CD8-positive, alpha-beta memory T cell (primary cell): ENCODE results near the gene CNTN5. TPM values are rescaled to one million over a fixed set of nuclear protein-coding genes. Genes with fewer than 3 reads are reported as not detected.
"Not testable (repeated sequence)": the region's sequence is repeated elsewhere in the genome, so short reads cannot be mapped to it uniquely, and the experiment has no call there.

Source experiments
- CTCF ChIA-PET: fragments of 350-600 bp; sonication (Branson Sonifier 250); formaldehyde crosslinking; loops from one replicate; lab custom pipeline; 2021; ENCODE audit warnings: antibody characterized with exemption; lab: Charles Lee
- POLR2A ChIA-PET: fragments of 350-600 bp; sonication (Branson Sonifier 250); formaldehyde crosslinking; loops from one replicate; lab custom pipeline; 2021; ENCODE audit warnings: antibody characterized with exemption; lab: Charles Lee
- DNase-seq, 5 donors: peaks; one replicate each; pipeline versions ENCODE4 v3.0.0 to v3.0.0-alpha.2; 2020 to 2022; ENCODE audit warnings: mixed read lengths in 1 of 5
- H3K27ac ChIP-seq: one replicate; pipeline ENCODE4 v1.7.0; 2013; ENCODE audit warnings: low read depth, mild to moderate bottlenecking, low read length, moderate library complexity
- H3K27me3 ChIP-seq: 2 replicates; pipeline ENCODE4 v1.7.0; 2013; ENCODE audit warnings: low read length, mild to moderate bottlenecking; ENCODE audit not compliant: insufficient read depth, poor library complexity, severe bottlenecking
- H3K36me3 ChIP-seq: 2 replicates; pipeline ENCODE4 v1.7.0; 2013; ENCODE audit warnings: mild to moderate bottlenecking, low read length, moderate library complexity; ENCODE audit not compliant: insufficient read depth
- H3K4me1 ChIP-seq: 2 replicates; pipeline ENCODE4 v1.7.0; 2013; ENCODE audit warnings: mild to moderate bottlenecking, low read length, moderate library complexity; ENCODE audit not compliant: insufficient read depth
- H3K4me3 ChIP-seq: 2 replicates; pipeline ENCODE4 v1.7.0; 2013; ENCODE audit warnings: mild to moderate bottlenecking, low read length
- H3K9me3 ChIP-seq: 2 replicates; pipeline ENCODE4 v1.7.0; 2013; ENCODE audit warnings: mild to moderate bottlenecking, low read length
- H3K27ac Mint-ChIP-seq, 8 donors: one replicate each; pipeline ENCODE4 v1.8.0; 2020 to 2021; ENCODE audit warnings: mixed read lengths in 8 of 8, mild to moderate bottlenecking in 6 of 8, inconsistent platforms in 3 of 8, moderate library complexity in 3 of 8
- H3K27me3 Mint-ChIP-seq, 2 donors: one replicate each; pipeline ENCODE4 v1.8.0; 2020 to 2021; ENCODE audit warnings: mixed read lengths in 2 of 2, mild to moderate bottlenecking in 1 of 2, moderate library complexity in 1 of 2
- H3K36me3 Mint-ChIP-seq, 3 donors: one replicate each; pipeline ENCODE4 v1.8.0; 2020 to 2021; ENCODE audit warnings: mixed read lengths in 3 of 3, inconsistent platforms in 1 of 3, mild to moderate bottlenecking in 1 of 3
- H3K4me1 Mint-ChIP-seq, 3 donors: one replicate each; pipeline ENCODE4 v1.8.0; 2020 to 2021; ENCODE audit warnings: mixed read lengths in 3 of 3, inconsistent platforms in 1 of 3, mild to moderate bottlenecking in 1 of 3
- H3K4me3 Mint-ChIP-seq, 7 donors: one replicate each; pipeline ENCODE4 v1.8.0; 2020 to 2021; ENCODE audit warnings: mixed read lengths in 7 of 7, mild to moderate bottlenecking in 6 of 7, moderate library complexity in 4 of 7, inconsistent platforms in 2 of 7
- H3K9me3 Mint-ChIP-seq, 5 donors: one replicate each; pipeline ENCODE4 v1.8.0; 2020 to 2022; ENCODE audit warnings: mixed read lengths in 5 of 5, mild to moderate bottlenecking in 3 of 5, moderate library complexity in 2 of 5, inconsistent platforms in 1 of 5
- polyA plus RNA-seq: library from polyadenylated mRNA; unstranded; fragments of 300-500 nt; fragmentation: Illumina TruSeq; gene quantifications from one replicate; pipeline ENCODE4 v1.2.3, GENCODE V29; 2021
- total RNA-seq, 2 experiments: library from RNA; stranded (reverse); gene quantifications; one replicate each; pipeline ENCODE4 v1.2.3, GENCODE V29; 2021

The CNTN5 gene
- total and polyA plus RNA-seq, 3 experiments from 2014 or later, result not detected

DNA sequence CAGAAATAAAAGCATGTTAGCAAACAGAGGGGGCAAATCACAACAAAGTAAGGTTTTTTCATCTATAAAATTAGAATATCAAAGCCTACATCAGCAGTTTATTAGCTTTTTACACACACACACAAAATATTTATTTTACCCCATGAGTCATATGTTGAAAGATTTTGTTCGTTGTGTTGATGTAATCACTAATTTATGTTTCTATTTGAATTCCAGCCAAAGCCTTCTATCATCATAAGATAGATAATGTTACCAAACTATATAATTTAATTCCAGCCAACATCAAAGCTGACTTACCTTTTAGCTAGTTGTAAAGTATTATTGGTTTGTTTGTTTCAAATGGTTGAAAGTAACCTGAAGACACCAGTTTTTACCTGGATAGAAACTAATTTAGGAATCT lies 1208.3 kb downstream of the CNTN5 start:
- Histone ChIP-seq H3K4me1 (no peaks in the 10 kb centered on the region), H3K27me3 (no peaks in the 10 kb centered on the region), H3K4me3 (no peak overlapping the region), H3K27ac (no peak overlapping the region), H3K36me3 (no peaks in the 10 kb centered on the region), H3K9me3 (no peaks in the 10 kb centered on the region)
- CTCF ChIA-PET, result no interaction called here
- no peak overlapping the region for H3K27ac Mint-ChIP-seq
- no peaks in the 10 kb centered on the region for H3K36me3 Mint-ChIP-seq
- peaks cover 5 to 29% (median 10%) of the 10 kb centered on the region in 5 donors for H3K9me3 Mint-ChIP-seq
- H3K4me3 Mint-ChIP-seq, result no peak overlapping the region
- H3K27me3 Mint-ChIP-seq, result no peaks in the 10 kb centered on the region
- H3K4me1 Mint-ChIP-seq, result no peaks in the 10 kb centered on the region
- no peak for DNase-seq
- POLR2A ChIA-PET, result no interaction called here

DNA sequence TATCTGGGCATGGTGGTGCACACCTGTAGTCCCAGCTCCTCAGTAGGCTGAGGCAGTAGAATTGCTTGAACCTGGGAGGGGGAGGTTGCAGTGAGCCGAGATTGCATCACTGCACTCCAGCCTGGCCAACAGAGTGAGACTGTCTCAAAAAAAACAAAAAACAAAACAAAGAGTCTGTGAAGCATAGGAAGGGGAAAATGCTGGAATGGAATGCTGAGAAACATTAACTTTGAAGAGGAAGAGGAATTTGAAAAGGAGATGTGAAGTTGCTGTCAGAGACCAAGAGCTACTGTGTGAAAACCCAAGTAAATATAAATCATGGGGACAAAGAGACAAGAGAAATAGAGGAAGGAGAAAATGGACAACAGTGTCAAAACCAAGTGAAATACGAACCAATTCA lies 1211.3 kb downstream of the CNTN5 start:
- H3K9me3 ChIP-seq, result no peaks in the 10 kb centered on the region
- H3K36me3 ChIP-seq, result no peaks in the 10 kb centered on the region
- H3K27ac Mint-ChIP-seq, result no peak overlapping the region
- ChIA-PET POLR2A (no interaction called here), CTCF (no interaction called here)
- no peak overlapping the region for H3K4me3 ChIP-seq
- DNase-seq, result no peak
- no peaks in the 10 kb centered on the region for H3K36me3 Mint-ChIP-seq
- H3K27me3 ChIP-seq, result no peaks in the 10 kb centered on the region
- H3K9me3 Mint-ChIP-seq, result peaks cover 4 to 25% (median 14%) of the 10 kb centered on the region in 5 donors
- no peaks in the 10 kb centered on the region for H3K27me3 Mint-ChIP-seq
- no peak overlapping the region for H3K4me3 Mint-ChIP-seq
- H3K4me1 ChIP-seq, result no peaks in the 10 kb centered on the region
- no peak overlapping the region for H3K27ac ChIP-seq
- no peaks in the 10 kb centered on the region for H3K4me1 Mint-ChIP-seq

DNA sequence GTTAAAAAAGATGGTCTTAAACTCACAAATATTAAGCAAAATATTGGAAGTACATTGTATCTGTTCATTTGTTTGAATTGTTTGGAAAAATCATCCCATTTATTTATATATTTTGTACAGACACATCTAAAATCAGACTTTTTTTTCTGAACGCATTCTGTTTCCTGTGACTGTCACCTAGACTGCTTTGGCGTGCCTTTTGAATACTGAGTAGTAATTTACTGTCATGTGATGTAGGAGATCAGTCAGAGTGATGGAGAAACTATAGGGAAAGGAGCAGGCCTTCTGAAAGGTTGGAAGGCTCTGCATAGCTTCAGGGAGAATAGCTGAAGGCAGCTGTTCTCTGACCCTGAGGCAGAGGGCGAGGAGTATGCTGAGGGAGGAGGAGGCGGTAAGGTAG lies 1214.3 kb downstream of the CNTN5 start:
- no peaks in the 10 kb centered on the region for H3K36me3 Mint-ChIP-seq
- DNase-seq, result no peak
- H3K27ac Mint-ChIP-seq, result no peak overlapping the region
- Histone ChIP-seq H3K4me1 (no peaks in the 10 kb centered on the region), H3K27ac (no peak overlapping the region), H3K36me3 (no peaks in the 10 kb centered on the region), H3K27me3 (no peaks in the 10 kb centered on the region), H3K4me3 (no peak overlapping the region), H3K9me3 (no peaks in the 10 kb centered on the region)
- no peaks in the 10 kb centered on the region for H3K27me3 Mint-ChIP-seq
- H3K4me1 Mint-ChIP-seq, result no peaks in the 10 kb centered on the region
- ChIA-PET CTCF (no interaction called here), POLR2A (no interaction called here)
- no peak overlapping the region for H3K4me3 Mint-ChIP-seq
- H3K9me3 Mint-ChIP-seq, result peaks cover 10 to 30% (median 17%) of the 10 kb centered on the region in 5 donors

DNA sequence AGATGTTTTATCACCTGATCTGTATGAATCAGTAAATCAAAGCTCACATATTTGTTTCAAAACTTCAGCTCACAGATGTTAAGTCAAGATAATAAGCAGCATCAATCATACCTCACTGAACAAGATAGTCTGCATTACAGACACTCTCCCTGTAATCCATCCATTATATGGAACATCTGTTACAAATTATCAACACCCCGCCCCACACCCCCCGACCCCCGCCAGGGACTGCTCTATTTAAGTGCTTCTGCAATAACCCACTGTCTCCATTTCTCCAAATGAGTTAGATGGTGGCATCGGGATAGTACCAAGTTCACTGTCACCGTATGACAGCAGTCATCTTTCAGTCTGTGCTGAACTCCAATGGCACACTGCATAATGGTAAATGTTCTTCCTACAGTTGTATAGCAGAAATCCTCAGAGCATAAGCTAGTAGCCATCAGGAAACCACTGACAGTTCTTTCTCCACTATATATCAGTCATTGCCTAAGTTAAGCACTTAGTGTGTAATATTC lies 1219.3 kb downstream of the CNTN5 start:
- no peaks in the 10 kb centered on the region for H3K9me3 ChIP-seq
- Mint-ChIP-seq H3K4me3 (no peak overlapping the region), H3K4me1 (no peaks in the 10 kb centered on the region), H3K27me3 (no peaks in the 10 kb centered on the region), H3K9me3 (peaks cover 5 to 23% (median 11%) of the 10 kb centered on the region in 5 donors), H3K36me3 (no peaks in the 10 kb centered on the region), H3K27ac (no peak overlapping the region)
- H3K4me1 ChIP-seq, result no peaks in the 10 kb centered on the region
- POLR2A ChIA-PET, result no interaction called here
- CTCF ChIA-PET, result no interaction called here
- H3K36me3 ChIP-seq, result no peaks in the 10 kb centered on the region
- no peak overlapping the region for H3K4me3 ChIP-seq
- DNase-seq, result no peak
- no peaks in the 10 kb centered on the region for H3K27me3 ChIP-seq
- no peak overlapping the region for H3K27ac ChIP-seq

DNA sequence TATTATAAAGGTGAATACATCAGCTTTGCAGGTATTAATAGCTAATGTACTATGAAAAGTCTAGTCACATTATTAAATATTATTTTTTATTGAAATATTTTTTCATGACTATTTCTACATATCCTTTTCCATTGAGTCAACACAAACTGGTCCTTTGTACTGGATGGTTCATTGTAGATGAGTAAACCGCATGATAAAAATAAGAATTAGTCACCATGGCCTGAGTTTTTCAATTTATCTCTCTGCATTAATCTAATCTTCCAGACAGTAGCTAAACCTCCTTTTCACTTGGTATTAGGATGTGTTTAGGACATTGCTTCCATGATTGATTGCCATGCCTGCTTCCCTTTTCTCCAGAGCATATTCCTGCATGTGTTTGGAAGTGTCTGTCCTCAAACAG lies 1227.0 kb downstream of the CNTN5 start:
- H3K4me1 ChIP-seq, result no peaks in the 10 kb centered on the region
- no peak for DNase-seq
- Mint-ChIP-seq H3K27me3 (no peaks in the 10 kb centered on the region), H3K36me3 (no peaks in the 10 kb centered on the region), H3K9me3 (peaks cover 6 to 37% (median 11%) of the 10 kb centered on the region in 5 donors), H3K4me3 (no peak overlapping the region), H3K27ac (no peak overlapping the region), H3K4me1 (no peaks in the 10 kb centered on the region)
- no peak overlapping the region for H3K27ac ChIP-seq
- no peaks in the 10 kb centered on the region for H3K9me3 ChIP-seq
- no peaks in the 10 kb centered on the region for H3K36me3 ChIP-seq
- ChIA-PET CTCF (no interaction called here), POLR2A (no interaction called here)
- no peaks in the 10 kb centered on the region for H3K27me3 ChIP-seq
- H3K4me3 ChIP-seq, result no peak overlapping the region

DNA sequence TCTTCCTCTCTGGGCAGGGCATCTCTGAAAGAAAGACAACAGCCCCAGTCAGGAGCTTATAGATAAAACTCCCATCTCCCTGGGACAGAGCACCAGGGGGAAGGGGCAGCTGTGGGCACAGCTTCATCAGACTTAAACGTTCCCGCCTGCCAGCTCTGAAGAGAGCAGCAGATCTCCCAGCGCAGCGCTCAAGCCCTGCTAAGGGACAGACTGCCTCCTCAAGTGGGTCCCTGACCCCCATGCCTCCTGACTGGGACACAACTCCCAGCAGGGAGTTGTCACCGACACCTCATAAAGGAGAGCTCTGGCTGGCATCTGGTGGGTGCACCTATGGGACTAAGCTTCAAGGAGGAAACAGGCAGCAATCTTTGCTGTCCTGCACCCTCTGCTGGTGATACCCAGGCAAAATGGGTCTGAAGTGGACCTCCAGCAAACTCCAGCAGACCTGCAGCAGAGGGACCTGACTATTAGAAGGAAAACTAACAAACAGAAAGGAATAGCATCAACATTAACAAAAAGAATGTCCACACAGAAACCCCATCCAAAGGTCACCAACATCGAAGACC lies 1236.6 kb downstream of the CNTN5 start:
- H3K4me1 Mint-ChIP-seq, H3K4me3 Mint-ChIP-seq, H3K27me3 ChIP-seq, H3K36me3 Mint-ChIP-seq, H3K9me3 ChIP-seq, H3K27ac ChIP-seq, DNase-seq, POLR2A ChIA-PET, CTCF ChIA-PET, H3K36me3 ChIP-seq, H3K27me3 Mint-ChIP-seq, H3K4me1 ChIP-seq, H3K4me3 ChIP-seq, H3K27ac Mint-ChIP-seq: not testable (repeated sequence)
- peaks cover 4 to 28% (median 20%) of the 10 kb centered on the region in 5 donors for H3K9me3 Mint-ChIP-seq

DNA sequence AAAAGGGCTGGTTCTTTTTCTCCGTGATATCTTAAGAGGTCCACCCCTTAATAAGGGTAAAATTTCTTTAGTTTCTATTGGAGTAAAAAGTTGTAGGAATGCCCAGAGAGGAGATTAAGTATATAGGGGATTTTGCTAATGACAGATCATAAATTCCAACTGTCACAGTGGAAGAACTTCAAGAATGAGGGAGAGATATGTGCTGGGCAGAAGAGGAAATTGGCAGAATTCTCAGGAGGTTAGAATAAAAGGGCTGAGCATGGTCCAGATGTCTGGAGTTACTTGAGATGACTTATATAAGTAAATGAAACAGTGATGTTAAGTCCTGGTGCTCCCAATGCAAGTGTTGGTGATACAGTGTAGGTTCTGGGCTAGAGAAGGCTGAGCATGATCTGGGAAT lies 1248.8 kb downstream of the CNTN5 start:
- Histone ChIP-seq H3K9me3 (no peaks in the 10 kb centered on the region), H3K4me3 (no peak overlapping the region), H3K36me3 (no peaks in the 10 kb centered on the region), H3K4me1 (no peaks in the 10 kb centered on the region), H3K27me3 (no peaks in the 10 kb centered on the region), H3K27ac (no peak overlapping the region)
- ChIA-PET CTCF (no interaction called here), POLR2A (no interaction called here)
- Mint-ChIP-seq H3K4me1 (no peaks in the 10 kb centered on the region), H3K4me3 (no peak overlapping the region), H3K9me3 (peaks cover 7 to 25% (median 15%) of the 10 kb centered on the region in 5 donors), H3K27ac (no peak overlapping the region), H3K36me3 (no peaks in the 10 kb centered on the region), H3K27me3 (peaks cover 0 to 2% of the 10 kb centered on the region in 2 donors)
- DNase-seq, result no peak

DNA sequence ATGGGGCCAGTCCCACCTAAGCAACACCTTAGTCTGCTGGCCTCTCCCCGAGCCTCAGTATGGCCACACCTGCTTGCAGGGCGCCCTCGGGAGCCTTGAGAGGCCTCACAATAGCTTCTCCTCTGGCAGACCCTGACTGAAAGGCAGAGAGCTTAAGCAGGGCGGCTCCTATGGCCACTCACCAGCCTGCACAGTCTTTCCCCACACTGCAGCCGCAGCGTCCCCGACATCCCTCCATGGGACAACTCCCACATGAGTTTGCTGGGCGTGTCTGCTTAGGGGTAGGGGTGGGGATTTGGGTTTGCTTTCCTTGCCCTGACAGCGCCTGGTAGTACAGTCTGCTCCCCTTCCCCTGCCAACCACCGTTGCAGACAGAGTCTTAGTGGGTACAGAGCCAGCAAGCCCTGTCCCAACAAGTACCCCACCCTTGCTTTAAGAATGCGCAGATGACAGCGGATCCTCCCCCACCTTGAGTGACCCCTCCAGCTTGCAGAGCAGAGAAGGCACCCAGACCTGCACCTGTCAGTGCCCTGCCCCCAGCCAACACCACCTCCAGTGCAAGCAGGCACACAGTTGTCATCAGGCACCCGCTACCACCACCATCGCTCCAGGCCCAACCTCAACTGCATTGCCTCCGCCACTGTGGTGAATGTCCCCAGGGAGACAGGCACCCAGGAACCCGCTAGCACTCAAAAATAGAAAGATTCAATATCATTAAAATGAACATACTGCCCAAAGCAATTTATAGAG lies 1252.5 kb downstream of the CNTN5 start:
- no peaks in the 10 kb centered on the region for H3K4me1 ChIP-seq
- H3K9me3 ChIP-seq, result no peaks in the 10 kb centered on the region
- Mint-ChIP-seq H3K4me3 (no peak overlapping the region), H3K36me3 (no peaks in the 10 kb centered on the region), H3K27ac (no peak overlapping the region), H3K27me3 (peaks cover 0 to 2% of the 10 kb centered on the region in 2 donors), H3K4me1 (no peaks in the 10 kb centered on the region), H3K9me3 (peaks cover 7 to 31% (median 16%) of the 10 kb centered on the region in 5 donors)
- H3K27ac ChIP-seq, result no peak overlapping the region
- CTCF ChIA-PET, result no interaction called here
- H3K4me3 ChIP-seq, result no peak overlapping the region
- peak in 1 of 5 donors; percentile 30 for DNase-seq
- POLR2A ChIA-PET, result no interaction called here
- H3K27me3 ChIP-seq, result no peaks in the 10 kb centered on the region
- no peaks in the 10 kb centered on the region for H3K36me3 ChIP-seq
